Stimulated activated CD4-positive, alpha-beta T cell treated with anti-CD3 and anti-CD28 coated beads, Interleukin-1b, Interleukin-23, amount 100 ng/mL, for 48 hours (primary cell): ENCODE measurements around the gene CTDSP2.

Source experiments
- DNase-seq: peaks from one replicate; pipeline ENCODE4 v3.0.0-alpha.2; 2020

The CTDSP2 gene

DNA sequence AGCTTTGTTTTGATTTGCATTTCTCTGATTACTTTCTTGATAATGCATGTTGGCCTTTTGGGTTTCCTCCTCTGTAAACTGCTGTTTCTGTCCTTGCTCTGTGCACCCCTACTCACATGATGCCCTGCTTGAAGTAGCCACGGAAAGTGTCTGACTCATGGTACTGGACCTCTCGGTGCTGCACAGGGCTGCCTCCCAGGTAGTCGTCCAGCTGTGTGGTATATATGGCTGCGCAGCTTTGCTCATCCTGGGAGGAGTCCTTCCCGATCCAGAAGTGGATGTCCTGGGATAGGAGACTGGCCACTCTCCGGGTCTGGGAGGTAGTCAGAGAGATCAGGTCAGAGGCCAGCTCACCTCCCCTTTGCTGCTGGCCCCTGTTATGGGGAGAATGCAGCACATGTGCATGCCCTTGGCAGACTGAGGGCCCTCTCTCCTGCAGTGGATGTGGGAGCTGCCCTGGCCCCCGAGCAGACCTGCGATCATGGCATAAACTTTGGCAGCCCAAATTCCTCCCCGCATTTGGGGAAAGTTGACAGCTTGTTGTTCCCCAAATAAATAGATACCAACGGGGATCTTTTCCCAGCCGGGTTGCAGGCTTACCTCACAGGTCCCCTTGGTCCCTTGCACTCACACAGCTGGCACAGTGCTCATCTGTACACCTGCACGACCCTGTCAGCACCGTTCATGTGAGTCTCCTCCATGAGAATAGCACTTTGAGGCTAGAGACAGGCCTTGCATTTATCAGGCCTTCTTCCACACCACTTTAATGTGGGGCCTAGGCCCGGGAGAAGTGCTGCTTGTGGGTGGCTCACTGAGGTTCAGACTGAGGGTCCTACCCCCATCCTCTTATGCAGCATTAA, 33.2 kb downstream of the CTDSP2 start:
- DNase-seq, result no peak

GRCh38 chr12:57811028-57811755, 35.3 kb downstream of the CTDSP2 start:
- no peak for DNase-seq

DNA sequence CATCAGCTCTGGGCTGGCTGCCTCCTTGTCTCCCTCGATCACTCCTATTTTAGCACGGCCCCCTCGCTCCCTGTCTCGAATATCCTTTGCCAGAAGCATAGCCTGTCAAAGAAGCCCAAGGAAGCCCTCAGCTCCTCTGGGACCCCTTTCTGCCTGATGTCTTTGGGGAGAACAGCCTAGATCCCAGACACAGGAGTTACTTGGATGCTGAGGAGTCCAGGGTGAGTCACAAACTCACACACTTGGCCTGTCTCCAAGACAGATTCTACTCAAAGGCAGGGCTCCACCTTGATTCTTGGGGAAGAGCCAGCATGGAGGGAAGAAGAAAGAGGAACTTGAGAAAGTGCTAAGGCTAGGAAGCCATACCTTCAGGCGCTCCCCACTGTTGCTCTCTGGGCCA, 36.1 kb downstream of the CTDSP2 start:
- DNase-seq, result no peak

- DNase-seq, result no peak
These were observed 37.1 kb downstream of the CTDSP2 start for GRCh38 chr12:57809425-57809824.

DNA sequence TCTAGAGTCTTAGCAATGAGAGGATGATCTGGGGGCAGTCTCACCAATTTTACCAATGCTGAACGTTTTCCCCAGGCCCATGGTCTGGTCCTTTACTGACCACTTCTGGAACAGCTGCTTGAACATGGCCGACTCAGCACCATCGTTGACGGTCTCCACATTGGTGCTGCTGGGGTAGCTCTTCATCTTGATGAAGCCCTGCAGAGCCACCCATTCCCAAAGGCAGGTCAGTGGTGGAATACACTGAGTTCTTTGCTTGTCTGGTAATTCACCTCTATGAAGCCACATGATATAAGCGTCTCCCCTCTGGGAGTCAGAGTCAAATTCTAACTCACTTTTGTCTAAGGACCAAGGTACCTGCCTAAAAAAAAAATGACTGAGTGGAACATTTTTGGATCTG, 38.2 kb downstream of the CTDSP2 start:
- DNase-seq, result no peak

DNA sequence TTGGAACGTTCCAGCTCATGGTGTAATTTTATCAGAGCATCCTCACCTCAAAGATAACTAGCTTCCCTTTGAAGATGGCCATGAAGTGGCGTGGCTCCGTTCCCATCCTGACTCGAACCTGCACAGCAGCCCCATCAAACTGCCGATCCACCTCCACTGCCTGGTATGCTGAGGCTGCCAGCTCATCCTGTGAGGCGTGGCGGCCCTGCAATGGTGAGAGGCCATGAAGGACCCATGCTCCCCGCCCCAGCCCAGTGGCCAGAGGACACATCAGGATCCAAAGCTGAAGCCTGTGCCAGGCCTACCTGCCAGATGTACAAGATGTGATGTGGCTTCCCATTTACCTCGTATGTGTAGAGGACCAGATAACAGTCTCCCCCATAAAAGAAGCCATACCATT, 39.2 kb downstream of the CTDSP2 start:
- no peak for DNase-seq

GRCh38 chr12:57806677-57807076, 39.9 kb downstream of the CTDSP2 start:
- DNase-seq, result no peak

DNA sequence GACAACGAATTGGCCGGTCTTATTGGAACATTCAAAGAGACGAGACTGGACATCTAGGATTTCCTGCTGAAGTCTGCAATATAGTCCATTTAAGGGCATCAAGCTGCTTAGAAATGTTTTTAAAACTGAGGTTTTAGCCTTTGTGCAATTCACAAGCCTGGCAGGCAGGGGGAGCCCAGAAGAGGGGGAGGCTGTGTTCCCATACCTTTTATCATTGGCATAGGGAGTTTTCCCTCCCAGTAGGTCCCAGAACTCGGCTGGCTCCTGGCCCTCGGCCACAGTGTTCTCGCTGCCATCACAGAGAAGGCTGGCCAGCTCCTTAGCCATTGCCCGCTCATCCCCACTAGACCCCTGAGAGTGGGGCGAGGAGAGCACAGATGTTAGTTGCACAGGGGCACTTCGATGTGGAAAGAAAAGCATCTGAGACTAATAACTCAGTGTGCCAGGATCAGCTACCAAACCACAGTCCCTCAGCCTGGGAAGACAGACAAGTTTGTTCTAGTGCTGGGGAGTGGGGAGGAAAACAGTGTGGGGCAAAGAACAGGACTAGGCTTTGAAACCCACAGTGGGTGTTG, 43.1 kb downstream of the CTDSP2 start:
- peak; percentile 4 for DNase-seq

- DNase-seq, result no peak
These were observed 43.9 kb downstream of the CTDSP2 start for GRCh38 chr12:57802607-57803006.

DNA sequence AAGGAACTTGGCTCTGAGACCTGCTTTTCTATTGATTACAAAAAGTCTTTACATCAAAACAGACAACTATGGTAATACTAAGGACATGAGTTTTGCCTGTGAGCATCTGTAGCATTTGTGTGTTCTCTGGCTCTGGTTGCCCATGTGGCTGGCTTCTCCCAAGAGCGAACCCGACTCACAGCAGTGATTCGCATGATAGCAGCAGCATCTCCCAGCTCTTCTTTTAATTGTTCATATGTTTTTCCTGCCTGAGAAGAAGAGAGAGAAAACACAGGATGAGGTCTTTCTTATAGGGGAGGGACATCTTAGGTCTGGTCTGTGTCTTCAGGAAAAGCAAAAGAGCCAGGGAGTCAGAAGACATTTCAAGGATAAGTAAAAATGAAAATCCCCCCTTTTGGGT, 45.6 kb downstream of the CTDSP2 start:
- DNase-seq, result no peak

DNA sequence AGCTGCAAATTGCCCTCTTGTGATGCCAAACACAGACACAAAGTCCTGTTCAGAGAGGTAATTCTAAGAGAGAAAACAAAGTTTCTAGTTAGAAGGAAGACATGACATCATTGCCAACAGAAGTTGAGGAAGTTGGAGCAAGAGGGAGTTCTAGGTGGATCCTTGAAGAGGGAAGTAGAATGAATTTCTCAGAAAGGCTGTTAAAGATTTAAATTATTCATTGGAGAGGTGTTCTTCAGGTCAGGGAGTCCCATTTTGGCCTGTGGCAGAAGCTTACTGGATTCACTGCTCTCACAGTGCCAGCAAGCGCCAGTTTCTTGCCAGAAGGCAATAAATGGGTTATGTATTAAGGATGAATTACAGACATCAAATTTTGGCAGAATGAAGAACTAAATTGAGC, 48.6 kb downstream of the CTDSP2 start:
- no peak for DNase-seq

DNA sequence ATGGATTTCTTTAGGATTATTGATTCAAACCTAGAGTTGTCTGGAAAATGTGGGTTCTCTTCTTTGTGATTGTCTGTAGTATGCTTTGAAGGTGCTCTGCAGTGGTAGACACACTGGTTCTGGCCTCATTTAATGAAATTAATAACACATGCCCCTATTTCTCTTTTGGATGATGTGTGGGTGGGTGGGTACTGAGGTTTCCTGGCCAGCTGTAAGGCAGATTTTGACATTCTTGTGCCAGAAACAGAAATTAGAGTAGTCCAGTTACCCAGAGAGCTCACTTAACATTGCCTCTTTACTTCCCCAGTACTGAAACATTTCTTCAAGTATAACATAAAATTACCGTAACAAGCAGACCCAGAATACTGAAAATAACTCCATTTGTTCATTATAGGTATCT, 49.5 kb downstream of the CTDSP2 start:
- no peak for DNase-seq

- DNase-seq, result no peak
These were observed 51.2 kb downstream of the CTDSP2 start for GRCh38 chr12:57795354-57795753.

- no peak for DNase-seq
These were observed 52.6 kb downstream of the CTDSP2 start for GRCh38 chr12:57793920-57794319.

DNA sequence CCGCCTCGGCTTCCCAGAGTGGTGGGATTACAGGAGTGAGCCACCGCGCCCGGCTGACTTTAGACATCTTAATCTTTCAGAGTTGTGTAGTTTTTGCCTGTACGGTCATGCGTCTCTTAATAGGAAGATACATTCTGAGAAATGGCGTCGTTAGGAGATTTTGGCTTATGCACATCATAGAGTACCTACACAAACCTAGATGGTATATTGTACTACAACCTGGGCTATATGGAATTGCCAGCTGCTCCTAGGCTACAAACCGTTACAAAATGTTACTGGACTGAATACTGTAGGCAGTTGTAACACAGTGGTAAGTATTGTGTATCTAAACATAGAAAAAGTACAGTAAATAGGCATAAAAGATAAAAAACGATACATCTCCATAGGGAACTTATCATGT, 62.7 kb downstream of the CTDSP2 start:
- DNase-seq, result no peak

DNA sequence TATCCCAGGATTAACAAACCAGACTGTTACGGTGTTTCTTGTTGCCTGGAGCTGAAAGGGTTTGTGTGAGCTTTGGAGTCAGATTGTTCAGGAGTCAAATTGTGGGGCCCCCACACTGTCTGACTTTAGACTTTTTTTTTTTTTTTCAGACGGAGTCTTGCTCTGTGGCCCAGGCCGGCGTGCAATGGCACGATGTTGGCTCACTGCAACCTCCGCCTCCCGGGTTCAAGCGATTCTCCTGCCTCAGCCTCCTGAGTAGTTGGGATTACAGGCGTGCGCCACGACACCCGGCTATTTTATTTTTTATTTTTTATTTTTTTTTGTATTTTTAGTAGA, 63.1 kb downstream of the CTDSP2 start:
- DNase-seq, result no peak

GRCh38 chr12:57782608-57783465, 63.7 kb downstream of the CTDSP2 start, which contains the start of gene TSFM:
Gene TSFM (plus strand): TSS chr12:57782787. CDS start chr12:57782802, 15 bp downstream.
- peak; percentile 96 for DNase-seq

GRCh38 chr12:57782243-57782607, 64.3 kb downstream of the CTDSP2 start:
- DNase-seq, result no peak

GRCh38 chr12:57781801-57782200, 64.7 kb downstream of the CTDSP2 start:
- DNase-seq, result no peak

DNA sequence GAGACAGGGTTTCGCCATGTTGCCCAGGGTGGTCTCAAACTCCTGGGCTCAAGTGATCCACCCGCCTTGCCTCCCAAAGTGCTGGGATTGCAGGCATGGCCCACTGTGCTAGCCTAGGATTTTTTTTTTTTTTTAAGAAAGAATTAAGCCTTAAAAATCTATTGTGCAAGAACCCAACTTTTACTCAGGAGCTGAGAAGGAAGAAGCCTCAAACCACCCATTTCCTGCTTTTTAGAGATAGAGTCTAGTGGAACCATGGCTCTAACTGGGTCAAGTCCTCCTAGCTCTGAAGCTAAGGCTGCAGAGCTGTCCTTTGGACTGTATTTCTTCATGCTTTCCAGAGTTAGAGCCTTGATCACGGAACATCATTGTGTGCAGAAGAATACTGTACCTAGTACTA, 65.3 kb downstream of the CTDSP2 start:
- no peak for DNase-seq

- DNase-seq, result no peak
These were observed 66.1 kb downstream of the CTDSP2 start for GRCh38 chr12:57780284-57780897.

DNA sequence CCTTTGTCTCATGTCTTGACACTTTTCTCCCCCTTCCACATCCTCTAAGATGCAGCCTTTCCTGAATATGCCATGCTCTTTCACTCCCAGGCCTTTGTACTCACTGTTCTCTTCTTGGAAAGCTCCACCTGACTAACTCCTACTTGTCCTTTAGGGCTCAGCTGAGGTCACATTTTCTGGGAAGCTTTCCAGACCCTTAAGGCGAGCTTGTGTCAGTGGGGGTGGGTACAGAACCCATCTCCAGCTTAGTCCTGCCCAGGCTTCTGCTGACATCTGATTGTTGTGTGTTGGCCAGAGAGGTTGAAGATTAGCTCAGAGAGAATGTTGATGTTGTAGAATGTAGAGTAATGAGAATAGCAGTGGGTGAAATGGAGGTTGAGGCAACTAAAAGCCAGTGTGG, 66.8 kb downstream of the CTDSP2 start:
- DNase-seq, result no peak

- no peak for DNase-seq
These were observed 68.6 kb downstream of the CTDSP2 start for GRCh38 chr12:57777911-57778310.
